Transverse colon (tissue), 3 donors: Measurements from ENCODE around the gene MTR.

Source experiments
- POLR2A ChIP-seq: fragments of 450-650 bp; IDR thresholded peaks from one replicate; pipeline ENCODE4 v1.6.1; 2016; ENCODE audit warnings: antibody characterized with exemption, mild to moderate bottlenecking, moderate library complexity
- POLR2AphosphoS5 ChIP-seq, 3 donors: sonication (generic); formaldehyde crosslinking; IDR thresholded peaks; one replicate each; pipeline ENCODE4 v1.6.1; 2016; ENCODE audit warnings: antibody characterized with exemption in 3 of 3

DNA sequence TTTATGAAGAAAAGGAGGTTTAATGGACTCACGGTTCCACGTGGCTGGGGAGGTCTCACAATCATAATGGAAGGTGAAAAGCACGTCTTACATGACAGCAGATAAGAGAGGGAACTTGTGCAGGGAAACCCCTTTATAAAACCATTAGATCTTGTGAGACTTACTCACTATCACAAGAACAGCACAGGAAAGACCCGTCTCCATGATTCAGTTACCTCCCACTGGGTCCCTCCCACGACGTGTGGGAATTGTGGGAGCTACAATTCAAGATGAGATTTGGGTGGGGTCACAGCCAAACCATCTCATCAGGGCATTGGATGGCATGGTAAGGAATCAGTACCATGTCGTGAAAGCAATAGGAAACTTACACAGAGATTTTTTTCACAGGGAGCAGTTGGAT is 63.1 kb downstream of the MTR start:
- TF ChIP-seq POLR2A (no peak), POLR2AphosphoS5 (IDR thresholded peaks at IDR 0.05) (no peak)
